ENCODE data around the gene RIC8B. TPM values are rescaled to one million over a fixed set of nuclear protein-coding genes. Genes with fewer than 3 reads are reported as not detected.
A peak's percentile ranks its signal among the peaks of the same experiment; 100 is the strongest.

Gene RIC8B
- total RNA-seq, 2 donors from 2014 or later = 19.6 to 23.3 TPM

DNA sequence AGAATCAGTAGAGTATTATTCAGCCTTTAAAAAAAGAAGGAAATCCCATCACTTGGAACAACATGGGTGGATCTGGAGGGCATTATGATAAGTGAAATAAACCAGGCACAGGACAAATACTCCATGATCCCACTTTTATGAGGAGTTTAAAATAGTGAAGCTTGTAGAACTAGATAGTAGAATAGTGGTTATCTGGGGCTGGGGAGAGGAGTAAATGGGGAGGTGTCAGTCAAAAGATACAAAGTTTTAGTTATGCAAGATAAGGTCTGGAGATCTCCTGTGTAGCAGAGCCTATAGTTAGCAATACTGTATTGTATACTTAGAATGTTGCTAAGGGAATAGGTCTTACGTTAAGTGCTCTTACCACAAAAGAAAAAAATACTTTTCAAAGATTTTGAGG, 64.9 kb downstream of the RIC8B start:
- TF ChIP-seq, protein P1, sequence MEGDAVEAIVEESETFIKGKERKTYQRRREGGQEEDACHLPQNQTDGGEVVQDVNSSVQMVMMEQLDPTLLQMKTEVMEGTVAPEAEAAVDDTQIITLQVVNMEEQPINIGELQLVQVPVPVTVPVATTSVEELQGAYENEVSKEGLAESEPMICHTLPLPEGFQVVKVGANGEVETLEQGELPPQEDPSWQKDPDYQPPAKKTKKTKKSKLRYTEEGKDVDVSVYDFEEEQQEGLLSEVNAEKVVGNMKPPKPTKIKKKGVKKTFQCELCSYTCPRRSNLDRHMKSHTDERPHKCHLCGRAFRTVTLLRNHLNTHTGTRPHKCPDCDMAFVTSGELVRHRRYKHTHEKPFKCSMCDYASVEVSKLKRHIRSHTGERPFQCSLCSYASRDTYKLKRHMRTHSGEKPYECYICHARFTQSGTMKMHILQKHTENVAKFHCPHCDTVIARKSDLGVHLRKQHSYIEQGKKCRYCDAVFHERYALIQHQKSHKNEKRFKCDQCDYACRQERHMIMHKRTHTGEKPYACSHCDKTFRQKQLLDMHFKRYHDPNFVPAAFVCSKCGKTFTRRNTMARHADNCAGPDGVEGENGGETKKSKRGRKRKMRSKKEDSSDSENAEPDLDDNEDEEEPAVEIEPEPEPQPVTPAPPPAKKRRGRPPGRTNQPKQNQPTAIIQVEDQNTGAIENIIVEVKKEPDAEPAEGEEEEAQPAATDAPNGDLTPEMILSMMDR (conservative IDR thresholded peaks at IDR 0.05) = no peak
- peak overlapping the region; percentile 86 for H3K27ac ChIP-seq (ENCODE audit: low read depth, low read length)
- H3K9me3 ChIP-seq (ENCODE audit: control insufficient read depth, low read length) = no peaks in the 10 kb centered on the region
- Mint-ChIP-seq H3K4me1 (peaks cover 17% of the 10 kb centered on the region), H3K27me3 (ENCODE audit: insufficient read depth) (no peaks in the 10 kb centered on the region), H3K36me3 (ENCODE audit: low read depth) (peaks cover 20% of the 10 kb centered on the region), H3K4me3 (no peak overlapping the region), H3K27ac (no peak overlapping the region), H3K9me3 (no peaks in the 10 kb centered on the region)
- 83% methylated on average over 1 of the region's 1 CpG; no CpG with 5 or more reads in 1 of the 2 experiments for WGBS, 2 experiments (ENCODE audit: insufficient coverage in 1 of 2, insufficient read length in 1 of 2)
- peaks cover 5% of the 10 kb centered on the region for H3K36me3 ChIP-seq (ENCODE audit: control insufficient read depth, insufficient read depth, low read length)
- no peak overlapping the region for H3K9ac ChIP-seq (ENCODE audit: extremely low read depth, low read length, poor library complexity, severe bottlenecking)
- no peak overlapping the region for H3K4me3 ChIP-seq (ENCODE audit: low read length)
- H3K4me1 ChIP-seq (ENCODE audit: control insufficient read depth, insufficient read depth, low read length) = peaks cover 3% of the 10 kb centered on the region
- no peak for DNase-seq
- no peaks in the 10 kb centered on the region for H3K27me3 ChIP-seq (ENCODE audit: control insufficient read depth, insufficient read depth, low read length, poor library complexity, severe bottlenecking)

DNA sequence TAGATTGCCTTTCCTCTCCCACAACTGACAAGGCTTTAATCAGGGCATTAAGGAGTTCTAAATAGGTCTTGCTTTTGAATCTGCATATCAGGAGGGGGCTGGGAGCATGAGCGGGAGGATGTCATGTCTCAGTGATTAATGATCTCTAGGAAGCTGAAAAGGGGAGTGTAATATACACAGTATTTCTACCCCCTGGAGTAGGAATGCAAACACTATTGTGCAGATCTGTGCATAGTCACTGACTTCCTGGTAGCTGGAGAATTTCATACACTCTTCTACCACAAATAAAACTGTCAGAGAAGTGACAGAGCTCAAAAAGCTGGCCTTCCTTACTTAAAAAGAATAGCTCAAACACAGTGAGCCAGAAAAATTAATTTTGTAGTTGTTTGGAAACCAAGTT, 65.8 kb downstream of the RIC8B start:
- no peak overlapping the region for H3K9ac ChIP-seq (ENCODE audit: extremely low read depth, low read length, poor library complexity, severe bottlenecking)
- TF ChIP-seq, protein P1 (conservative IDR thresholded peaks at IDR 0.05) = no peak
- WGBS, 2 experiments (ENCODE audit: insufficient coverage in 1 of 2, insufficient read length in 1 of 2) = 50% methylated on average over 1 of the region's 1 CpG; no CpG with 5 or more reads in 1 of the 2 experiments
- Mint-ChIP-seq H3K4me1 (peaks cover 17% of the 10 kb centered on the region), H3K27me3 (ENCODE audit: insufficient read depth) (no peaks in the 10 kb centered on the region), H3K36me3 (ENCODE audit: low read depth) (peaks cover 15% of the 10 kb centered on the region), H3K27ac (peak overlapping the region; percentile 57), H3K9me3 (no peaks in the 10 kb centered on the region), H3K4me3 (no peak overlapping the region)
- H3K27me3 ChIP-seq (ENCODE audit: control insufficient read depth, insufficient read depth, low read length, poor library complexity, severe bottlenecking) = no peaks in the 10 kb centered on the region
- H3K9me3 ChIP-seq (ENCODE audit: control insufficient read depth, low read length) = no peaks in the 10 kb centered on the region
- peak; percentile 62 for DNase-seq
- H3K4me1 ChIP-seq (ENCODE audit: control insufficient read depth, insufficient read depth, low read length) = peaks cover 3% of the 10 kb centered on the region
- H3K36me3 ChIP-seq (ENCODE audit: control insufficient read depth, insufficient read depth, low read length) = peaks cover 5% of the 10 kb centered on the region
- no peak overlapping the region for H3K4me3 ChIP-seq (ENCODE audit: low read length)
- peak overlapping the region; percentile 86 for H3K27ac ChIP-seq (ENCODE audit: low read depth, low read length)

DNA sequence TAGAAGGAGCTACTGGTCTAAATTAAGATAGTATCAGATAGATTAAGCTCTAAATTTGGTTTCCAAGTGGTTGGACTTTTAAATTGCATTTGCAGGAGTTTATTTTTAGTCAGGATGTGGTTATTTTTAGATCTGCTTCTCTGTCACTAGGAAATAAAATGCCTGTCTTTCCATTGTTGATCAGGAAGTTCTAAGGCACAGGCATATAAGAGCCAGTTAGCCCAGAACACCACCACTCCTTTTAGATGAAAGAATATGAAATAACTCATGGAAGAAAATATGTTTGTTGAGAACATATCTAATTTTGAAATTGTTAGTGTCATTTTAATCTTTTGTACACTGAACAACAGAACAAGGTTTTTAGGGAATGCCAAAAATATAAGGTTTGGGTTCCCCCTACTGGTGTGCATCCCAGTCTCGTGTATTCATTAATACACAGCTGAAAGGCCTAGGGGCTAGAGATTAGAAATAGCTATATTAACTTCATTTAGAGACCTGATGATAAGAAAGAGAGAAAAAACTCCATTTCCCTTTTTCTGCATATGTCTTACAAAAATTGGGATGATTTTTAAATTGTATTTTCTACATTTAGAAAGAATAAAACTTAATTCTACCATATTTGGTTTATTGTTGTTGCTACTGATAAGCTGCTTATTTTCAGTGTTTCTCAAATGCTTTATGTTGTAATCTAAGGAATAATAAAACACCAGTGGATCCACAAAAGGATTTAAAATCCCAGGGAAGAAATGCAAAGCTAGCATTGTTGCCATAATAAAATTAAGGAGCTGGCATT, 67.2 kb downstream of the RIC8B start:
- peaks cover 14% of the 10 kb centered on the region for H3K36me3 Mint-ChIP-seq (ENCODE audit: low read depth)
- H3K27ac Mint-ChIP-seq = no peak overlapping the region
- H3K27ac ChIP-seq (ENCODE audit: low read depth, low read length) = peak overlapping the region; percentile 10
- 88% methylated on average over 1 of the region's 1 CpG; no CpG with 5 or more reads in 1 of the 2 experiments for WGBS, 2 experiments (ENCODE audit: insufficient coverage in 1 of 2, insufficient read length in 1 of 2)
- no peak overlapping the region for H3K4me3 Mint-ChIP-seq
- no peak overlapping the region for H3K4me3 ChIP-seq (ENCODE audit: low read length)
- H3K9ac ChIP-seq (ENCODE audit: extremely low read depth, low read length, poor library complexity, severe bottlenecking) = no peak overlapping the region
- no peaks in the 10 kb centered on the region for H3K27me3 Mint-ChIP-seq (ENCODE audit: insufficient read depth)
- H3K9me3 ChIP-seq (ENCODE audit: control insufficient read depth, low read length) = no peaks in the 10 kb centered on the region
- H3K36me3 ChIP-seq (ENCODE audit: control insufficient read depth, insufficient read depth, low read length) = peaks cover 14% of the 10 kb centered on the region
- peaks cover 17% of the 10 kb centered on the region for H3K4me1 Mint-ChIP-seq
- no peaks in the 10 kb centered on the region for H3K27me3 ChIP-seq (ENCODE audit: control insufficient read depth, insufficient read depth, low read length, poor library complexity, severe bottlenecking)
- peaks cover 3% of the 10 kb centered on the region for H3K4me1 ChIP-seq (ENCODE audit: control insufficient read depth, insufficient read depth, low read length)
- TF ChIP-seq, protein P1 (conservative IDR thresholded peaks at IDR 0.05) = peak; percentile 84
- peak; percentile 66 for DNase-seq
- H3K9me3 Mint-ChIP-seq = no peaks in the 10 kb centered on the region

All from endodermal cell (in vitro differentiated cells).